CD14-positive monocyte (primary cell): Measurements from ENCODE around the gene ZDHHC11. TPM values are rescaled to one million over a fixed set of nuclear protein-coding genes. Genes with fewer than 3 reads are reported as not detected.
"Not testable (repeated sequence)": the region's sequence is repeated elsewhere in the genome, so short reads cannot be mapped to it uniquely, and the experiment has no call there.

Source experiments
- DNase-seq, 3 donors: peaks; one replicate each; pipeline ENCODE4 v3.0.0-alpha.2; 2011 to 2022
- H2AFZ ChIP-seq: 2 replicates; pipeline ENCODE4 v1.6.0; 2012; ENCODE audit warnings: mild to moderate bottlenecking, low read depth, low read length, inconsistent platforms; ENCODE audit not compliant: insufficient read depth, poor library complexity, severe bottlenecking
- H3K27ac ChIP-seq, 2 donors: 1 replicate in 1 of 2; 2 replicates in 1 of 2; pipeline ENCODE4 v1.5.1; 2012 to 2013; ENCODE audit warnings: low read length in 2 of 2, control low read depth in 1 of 2, inconsistent platforms in 1 of 2, low read depth in 1 of 2, mild to moderate bottlenecking in 1 of 2
- H3K27me3 ChIP-seq, 2 donors: one replicate each; pipeline versions ENCODE4 v1.6.0 to v1.6.1; 2011 to 2013; ENCODE audit warnings: low read length in 2 of 2; ENCODE audit not compliant: control insufficient read depth in 2 of 2, insufficient read depth in 2 of 2
- H3K36me3 ChIP-seq, 2 donors: replicated peaks in 1 of 2; 1 replicate in 1 of 2; 2 replicates in 1 of 2; pipeline versions ENCODE4 v1.5.1 to v1.6.1; 2012 to 2013; ENCODE audit warnings: low read length in 2 of 2, control low read depth in 1 of 2, inconsistent platforms in 1 of 2, mild to moderate bottlenecking in 1 of 2; ENCODE audit not compliant: insufficient read depth in 2 of 2, control insufficient read depth in 1 of 2
- H3K4me1 ChIP-seq, 2 donors: 1 replicate in 1 of 2; 2 replicates in 1 of 2; pipeline versions ENCODE4 v1.5.1 to v1.6.1; 2012 to 2013; ENCODE audit warnings: low read length in 2 of 2, control low read depth in 1 of 2, inconsistent platforms in 1 of 2, mild to moderate bottlenecking in 1 of 2, moderate library complexity in 1 of 2; ENCODE audit not compliant: insufficient read depth in 2 of 2, control insufficient read depth in 1 of 2
- H3K4me2 ChIP-seq: replicated peaks from 2 replicates; pipeline ENCODE3; 2012; ENCODE audit warnings: low read length, moderate library complexity, mild to moderate bottlenecking; ENCODE audit not compliant: poor library complexity, severe bottlenecking; ENCODE audit errors: extremely low read depth
- H3K4me3 ChIP-seq, 3 experiments: fragments of 200-600 bp in 1 of 3; sonication (generic) in 1 of 3; replicated peaks in 1 of 3; 1 replicate in 2 of 3; 2 replicates in 1 of 3; pipeline ENCODE4 v1.5.1; 2011 to 2013; ENCODE audit warnings: low read length in 3 of 3, mild to moderate bottlenecking in 3 of 3, control low read depth in 2 of 3, low read depth in 2 of 3, inconsistent platforms in 1 of 3, moderate library complexity in 1 of 3
- H3K79me2 ChIP-seq: 2 replicates; pipeline ENCODE4 v1.6.0; 2012; ENCODE audit warnings: mild to moderate bottlenecking, control low read depth, inconsistent platforms, low read length, moderate library complexity; ENCODE audit not compliant: insufficient read depth
- H3K9ac ChIP-seq: 2 replicates; pipeline ENCODE4 v1.6.0; 2017; ENCODE audit warnings: low read length, mild to moderate bottlenecking; ENCODE audit not compliant: insufficient read depth, poor library complexity, severe bottlenecking
- H3K9me3 ChIP-seq, 2 donors: replicated peaks in 1 of 2; 1 replicate in 1 of 2; 2 replicates in 1 of 2; pipeline versions ENCODE4 v1.5.1 to v1.6.1; 2012 to 2013; ENCODE audit warnings: low read length in 2 of 2, control low read depth in 1 of 2; ENCODE audit not compliant: control insufficient read depth in 1 of 2, insufficient read depth in 1 of 2
- H4K20me1 ChIP-seq: 2 replicates; pipeline ENCODE4 v1.6.0; 2012; ENCODE audit warnings: mild to moderate bottlenecking, low read length, control low read depth, moderate library complexity; ENCODE audit not compliant: insufficient read depth
- H3K27ac Mint-ChIP-seq, 7 donors: one replicate each; pipeline ENCODE4 v1.8.0; 2020; ENCODE audit warnings: mild to moderate bottlenecking in 7 of 7, mixed read lengths in 7 of 7, moderate library complexity in 6 of 7, inconsistent platforms in 2 of 7
- H3K27me3 Mint-ChIP-seq, 3 donors: one replicate each; pipeline ENCODE4 v1.8.0; 2021 to 2022; ENCODE audit warnings: low read depth in 3 of 3, mild to moderate bottlenecking in 3 of 3, mixed read lengths in 3 of 3, moderate library complexity in 3 of 3, inconsistent platforms in 1 of 3
- H3K36me3 Mint-ChIP-seq, 2 donors: one replicate each; pipeline ENCODE4 v1.8.0; 2020; ENCODE audit warnings: mixed read lengths in 2 of 2, inconsistent platforms in 1 of 2, mild to moderate bottlenecking in 1 of 2
- H3K4me1 Mint-ChIP-seq: one replicate; pipeline ENCODE4 v1.8.0; 2020; ENCODE audit warnings: mild to moderate bottlenecking, mixed read lengths
- H3K4me3 Mint-ChIP-seq, 2 donors: one replicate each; pipeline ENCODE4 v1.8.0; 2020; ENCODE audit warnings: mild to moderate bottlenecking in 2 of 2, mixed read lengths in 2 of 2, moderate library complexity in 1 of 2
- H3K9me3 Mint-ChIP-seq, 7 donors: one replicate each; pipeline ENCODE4 v1.8.0; 2020 to 2022; ENCODE audit warnings: mixed read lengths in 7 of 7, mild to moderate bottlenecking in 6 of 7, moderate library complexity in 6 of 7, inconsistent platforms in 2 of 7
- WGBS: methylation state at CpG from one replicate; pipeline ENCODE4 v1.1.5; 2013; ENCODE audit warnings: missing lambda C conversion rate; ENCODE audit not compliant: insufficient coverage; 5-methylcytosine and 5-hydroxymethylcytosine counted together
- intact Hi-C, 2 donors: fragments of 100-400 bp; cut with micrococcal nuclease; formaldehyde crosslinking; loops; one replicate each; pipeline versions ENCODE4 v1.15.0 to v1.15.1; 2023
- polyA plus RNA-seq, 3 donors: library from polyadenylated mRNA; depleted of rRNA in 1 of 3; unstranded in 2 of 3; stranded (reverse) in 1 of 3; fragments of 300-500 nt in 2 of 3; fragments of >200 nt in 1 of 3; fragmentation: Illumina TruSeq in 2 of 3; gene quantifications; 1 replicate in 2 of 3; 2 replicates in 1 of 3; pipeline ENCODE4 v1.2.3, GENCODE V29; 2012 to 2021

ZDHHC11 gene
- polyA plus RNA-seq, 3 donors: 1.8 TPM; not detected in 2

- H3K36me3 ChIP-seq, H3K36me3 Mint-ChIP-seq, intact Hi-C loops, H3K4me3 Mint-ChIP-seq, H3K9me3 ChIP-seq, H3K9ac ChIP-seq, H3K27ac ChIP-seq, H4K20me1 ChIP-seq, H3K4me1 Mint-ChIP-seq, H3K4me1 ChIP-seq, H2AFZ ChIP-seq, H3K9me3 Mint-ChIP-seq, H3K27ac Mint-ChIP-seq, H3K4me3 ChIP-seq, DNase-seq, H3K4me2 ChIP-seq, H3K79me2 ChIP-seq: not testable (repeated sequence)
- H3K27me3 ChIP-seq: peaks cover 4 to 29% of the 10 kb centered on the region in 2 donors
- 91% methylated on average over 7 of the region's 10 CpGs for WGBS
- H3K27me3 Mint-ChIP-seq: peaks cover 20 to 47% (median 22%) of the 10 kb centered on the region in 3 donors
These were observed 62.1 kb downstream of the ZDHHC11 start for GRCh38 chr5:788703-789102.

GRCh38 chr5:787857-788233 is 62.9 kb downstream of the ZDHHC11 start:
- H2AFZ ChIP-seq, DNase-seq, H3K4me1 Mint-ChIP-seq, H4K20me1 ChIP-seq, H3K4me2 ChIP-seq, H3K79me2 ChIP-seq, H3K9me3 Mint-ChIP-seq, H3K36me3 Mint-ChIP-seq, H3K36me3 ChIP-seq, H3K4me3 ChIP-seq, H3K4me1 ChIP-seq, H3K9me3 ChIP-seq, H3K27ac ChIP-seq, intact Hi-C loops, H3K9ac ChIP-seq: not testable (repeated sequence)
- WGBS: 100% methylated on average over 1 of the region's 6 CpGs
- Mint-ChIP-seq H3K4me3 (peak overlapping the region in 1 of 2 donors; percentile 6), H3K27me3 (peaks cover 19 to 47% (median 20%) of the 10 kb centered on the region in 3 donors), H3K27ac (peak overlapping the region in 1 of 7 donors; percentile 0)
- peaks cover 4 to 31% of the 10 kb centered on the region in 2 donors for H3K27me3 ChIP-seq

GRCh38 chr5:787224-787856 is 63.4 kb downstream of the ZDHHC11 start:
- H4K20me1 ChIP-seq, H3K27ac ChIP-seq, H3K4me3 ChIP-seq, H3K9me3 Mint-ChIP-seq, H3K4me3 Mint-ChIP-seq, H3K36me3 ChIP-seq, H3K4me1 ChIP-seq, DNase-seq, H2AFZ ChIP-seq, H3K79me2 ChIP-seq, H3K4me1 Mint-ChIP-seq, intact Hi-C loops, H3K36me3 Mint-ChIP-seq, H3K9ac ChIP-seq, H3K4me2 ChIP-seq, H3K27ac Mint-ChIP-seq, H3K9me3 ChIP-seq: not testable (repeated sequence)
- WGBS: 98% methylated on average over 5 of the region's 18 CpGs
- peaks cover 4 to 31% of the 10 kb centered on the region in 2 donors for H3K27me3 ChIP-seq
- peaks cover 19 to 47% (median 20%) of the 10 kb centered on the region in 3 donors for H3K27me3 Mint-ChIP-seq

GRCh38 chr5:785181-785705 is 65.5 kb downstream of the ZDHHC11 start:
- H2AFZ ChIP-seq, H4K20me1 ChIP-seq, H3K27ac Mint-ChIP-seq, H3K36me3 Mint-ChIP-seq, H3K4me1 Mint-ChIP-seq, H3K9ac ChIP-seq, H3K27ac ChIP-seq, H3K4me2 ChIP-seq, intact Hi-C loops, H3K9me3 Mint-ChIP-seq, H3K79me2 ChIP-seq, H3K9me3 ChIP-seq, H3K4me1 ChIP-seq, H3K36me3 ChIP-seq, DNase-seq: not testable (repeated sequence)
- H3K27me3 ChIP-seq: peaks cover 4 to 27% of the 10 kb centered on the region in 2 donors
- 2% methylated on average over 13 of the region's 43 CpGs for WGBS
- Mint-ChIP-seq H3K27me3 (peaks cover 18 to 43% (median 18%) of the 10 kb centered on the region in 3 donors), H3K4me3 (peak overlapping the region; percentile 51 to 76)
- peak overlapping the region in 1 of 3 experiments; percentile 34 for H3K4me3 ChIP-seq
